Skeletal muscle satellite cell (primary cell): Measurements from ENCODE around the gene MUC21.

Experiments used
- H3K27me3 ChIP-seq: 2 replicates; pipeline ENCODE4 v1.7.0; 2013; ENCODE audit warnings: low read length; ENCODE audit not compliant: control insufficient read depth, insufficient read depth
- H3K36me3 ChIP-seq: 2 replicates; pipeline ENCODE4 v1.7.0; 2013; ENCODE audit warnings: mild to moderate bottlenecking, control low read depth, low read length; ENCODE audit not compliant: insufficient read depth
- H3K4me1 ChIP-seq: 2 replicates; pipeline ENCODE4 v1.7.0; 2013; ENCODE audit warnings: low read length; ENCODE audit not compliant: control insufficient read depth, insufficient read depth
- H3K4me2 ChIP-seq: 2 replicates; pipeline ENCODE4 v1.7.0; 2013; ENCODE audit warnings: mild to moderate bottlenecking, low read length
- H3K4me3 ChIP-seq: 2 replicates; pipeline ENCODE4 v1.7.0; 2013; ENCODE audit warnings: low read length
- H3K9ac ChIP-seq: 2 replicates; pipeline ENCODE4 v1.7.0; 2013; ENCODE audit warnings: mild to moderate bottlenecking, low read depth, low read length, moderate library complexity
- H3K9me3 ChIP-seq: replicated peaks from 2 replicates; pipeline ENCODE4 v1.7.0; 2013; ENCODE audit warnings: mild to moderate bottlenecking, control low read depth, low read length

Gene MUC21

DNA sequence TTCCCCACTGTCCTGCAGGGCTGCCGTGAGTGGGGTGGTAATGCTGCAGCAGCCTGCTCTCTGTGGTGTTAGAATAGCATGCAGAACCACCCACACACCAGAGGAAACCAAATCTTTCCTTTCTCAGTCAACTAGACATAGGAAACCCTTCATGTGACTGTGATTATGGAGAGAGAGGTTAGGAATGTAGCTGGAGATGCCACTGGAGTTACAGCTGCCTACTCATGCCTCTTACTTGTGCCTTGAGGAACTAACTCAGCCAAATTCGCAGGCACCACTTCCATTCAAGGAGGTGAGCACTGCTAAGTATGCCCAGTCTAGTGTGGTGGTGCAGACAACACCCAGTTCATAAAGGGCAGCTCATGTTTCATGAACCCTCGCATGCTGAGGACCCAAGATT is 54.2 kb downstream of the MUC21 start:
- Histone ChIP-seq H3K27me3 (peaks cover 2% of the 10 kb centered on the region), H3K4me1 (peaks cover 22% of the 10 kb centered on the region)

GRCh38 chr6:31038559-31038958 is 55.0 kb downstream of the MUC21 start:
- Histone ChIP-seq H3K36me3 (no peaks in the 10 kb centered on the region), H3K4me1 (peaks cover 22% of the 10 kb centered on the region), H3K9ac (no peak overlapping the region), H3K27me3 (peaks cover 6% of the 10 kb centered on the region), H3K4me2 (no peak overlapping the region), H3K9me3 (no peaks in the 10 kb centered on the region), H3K4me3 (no peak overlapping the region)

More for the DNA sequence above, 54.2 kb downstream of the MUC21 start:
- H3K9ac ChIP-seq, result peak overlapping the region; percentile 20
- H3K9me3 ChIP-seq, result no peaks in the 10 kb centered on the region
- H3K4me2 ChIP-seq, result peak overlapping the region; percentile 71
- no peaks in the 10 kb centered on the region for H3K36me3 ChIP-seq
- peak overlapping the region; percentile 35 for H3K4me3 ChIP-seq
